Neural crest cell (in vitro differentiated cells): ENCODE data around the gene ARHGEF7. TPM values are rescaled to one million over a fixed set of nuclear protein-coding genes. Genes with fewer than 3 reads are reported as not detected.
A peak's percentile ranks its signal among the peaks of the same experiment; 100 is the strongest.

ENCODE experiments used
- DNase-seq: peaks from one replicate; pipeline ENCODE4 v3.0.0; 2021; ENCODE audit warnings: low read depth, mixed read lengths, low spot score
- H3K27ac Mint-ChIP-seq: one replicate; pipeline ENCODE4 v1.8.0; 2021; ENCODE audit warnings: mild to moderate bottlenecking, mixed read lengths; ENCODE audit not compliant: unreplicated experiment
- H3K27me3 Mint-ChIP-seq: 2 replicates; pipeline ENCODE4 v1.8.0; 2021; ENCODE audit warnings: low read depth, mild to moderate bottlenecking, mixed read lengths
- H3K36me3 Mint-ChIP-seq: 2 replicates; pipeline ENCODE4 v1.8.0; 2021; ENCODE audit warnings: low read depth, mild to moderate bottlenecking, mixed read lengths
- H3K4me1 Mint-ChIP-seq: 2 replicates; pipeline ENCODE4 v1.8.0; 2021; ENCODE audit warnings: mixed read lengths
- H3K4me3 Mint-ChIP-seq: one replicate; pipeline ENCODE4 v1.8.0; 2021; ENCODE audit warnings: mild to moderate bottlenecking, mixed read lengths
- H3K9me3 Mint-ChIP-seq: 2 replicates; pipeline ENCODE4 v1.8.0; 2021; ENCODE audit warnings: mixed read lengths
- CTCF ChIP-seq: fragments of 200-600 bp; sonication (generic); conservative IDR thresholded peaks from 2 replicates; pipeline ENCODE4 v1.5.0; 2021; ENCODE audit warnings: antibody characterized with exemption, mild to moderate bottlenecking
- total RNA-seq: library from RNA; stranded (reverse); gene quantifications from 2 replicates; pipeline ENCODE4 v1.2.1, GENCODE V29; 2021

ARHGEF7 gene
- total RNA-seq, 1 donor from 2014 or later: 77.3 TPM

- no peak for TF ChIP-seq CTCF
- no peak overlapping the region for H3K4me3 Mint-ChIP-seq
- no peaks in the 10 kb centered on the region for H3K27me3 Mint-ChIP-seq
- no peak for DNase-seq
- H3K27ac Mint-ChIP-seq: peak overlapping the region; percentile 40
- H3K4me1 Mint-ChIP-seq: no peaks in the 10 kb centered on the region
- no peaks in the 10 kb centered on the region for H3K9me3 Mint-ChIP-seq
- H3K36me3 Mint-ChIP-seq: peaks cover 12% of the 10 kb centered on the region
These were observed 168.9 kb downstream of the ARHGEF7 start for GRCh38 chr13:111283991-111284390.

GRCh38 chr13:111284565-111284964 is 169.5 kb downstream of the ARHGEF7 start:
- Mint-ChIP-seq H3K27me3 (no peaks in the 10 kb centered on the region), H3K36me3 (peaks cover 16% of the 10 kb centered on the region), H3K4me1 (no peaks in the 10 kb centered on the region), H3K27ac (no peak overlapping the region), H3K9me3 (no peaks in the 10 kb centered on the region), H3K4me3 (no peak overlapping the region)
- TF ChIP-seq CTCF: no peak
- DNase-seq: no peak

GRCh38 chr13:111286162-111286561 is 171.1 kb downstream of the ARHGEF7 start:
- peak; percentile 22 for TF ChIP-seq CTCF
- Mint-ChIP-seq H3K4me3 (no peak overlapping the region), H3K9me3 (no peaks in the 10 kb centered on the region), H3K36me3 (peaks cover 17% of the 10 kb centered on the region), H3K27me3 (no peaks in the 10 kb centered on the region), H3K4me1 (no peaks in the 10 kb centered on the region), H3K27ac (no peak overlapping the region)
- no peak for DNase-seq

GRCh38 chr13:111286749-111287148 is 171.6 kb downstream of the ARHGEF7 start:
- DNase-seq: no peak
- Mint-ChIP-seq H3K4me1 (no peaks in the 10 kb centered on the region), H3K27me3 (no peaks in the 10 kb centered on the region), H3K9me3 (no peaks in the 10 kb centered on the region), H3K27ac (no peak overlapping the region), H3K4me3 (no peak overlapping the region), H3K36me3 (peaks cover 13% of the 10 kb centered on the region)
- no peak for TF ChIP-seq CTCF

GRCh38 chr13:111287201-111287600 is 172.1 kb downstream of the ARHGEF7 start:
- Mint-ChIP-seq H3K27me3 (no peaks in the 10 kb centered on the region), H3K9me3 (no peaks in the 10 kb centered on the region), H3K27ac (peak overlapping the region; percentile 50), H3K36me3 (peaks cover 15% of the 10 kb centered on the region), H3K4me3 (no peak overlapping the region), H3K4me1 (no peaks in the 10 kb centered on the region)
- no peak for TF ChIP-seq CTCF
- DNase-seq: no peak

GRCh38 chr13:111288276-111288675 is 173.2 kb downstream of the ARHGEF7 start:
- Mint-ChIP-seq H3K4me1 (no peaks in the 10 kb centered on the region), H3K9me3 (no peaks in the 10 kb centered on the region), H3K27ac (no peak overlapping the region), H3K4me3 (no peak overlapping the region), H3K27me3 (no peaks in the 10 kb centered on the region), H3K36me3 (peaks cover 15% of the 10 kb centered on the region)
- TF ChIP-seq CTCF: no peak
- DNase-seq: no peak
